Trophoblast cell (in vitro differentiated cells and primary cell): ENCODE data around the gene GPR143.

Source experiments
- DNase-seq, 2 donors: peaks; one replicate each; pipeline ENCODE4 v3.0.0-alpha.2; 2016
- H2AFZ ChIP-seq: 2 replicates; pipeline ENCODE4 v1.6.1; 2013; ENCODE audit warnings: low read length, moderate library complexity, mild to moderate bottlenecking; ENCODE audit not compliant: insufficient read depth, poor library complexity
- H2AK5ac ChIP-seq: 2 replicates; pipeline ENCODE4 v1.6.1; 2013; ENCODE audit warnings: mild to moderate bottlenecking, low read length
- H2BK120ac ChIP-seq: 2 replicates; pipeline ENCODE4 v1.6.1; 2013; ENCODE audit warnings: low read length, mild to moderate bottlenecking, moderate library complexity; ENCODE audit not compliant: insufficient read depth, poor library complexity
- H2BK12ac ChIP-seq: 2 replicates; pipeline ENCODE4 v1.6.1; 2013; ENCODE audit warnings: mild to moderate bottlenecking, low read length, moderate library complexity
- H2BK5ac ChIP-seq: 2 replicates; pipeline ENCODE4 v1.6.1; 2013; ENCODE audit warnings: low read length, low read depth, moderate library complexity, mild to moderate bottlenecking; ENCODE audit not compliant: poor library complexity
- H3K14ac ChIP-seq: 2 replicates; pipeline ENCODE4 v1.6.1; 2013; ENCODE audit warnings: mild to moderate bottlenecking, low read length
- H3K18ac ChIP-seq: 2 replicates; pipeline ENCODE4 v1.6.1; 2013; ENCODE audit warnings: mild to moderate bottlenecking, low read length
- H3K23ac ChIP-seq: 2 replicates; pipeline ENCODE4 v1.6.1; 2013; ENCODE audit warnings: low read length
- H3K27ac ChIP-seq: 2 replicates; pipeline ENCODE4 v1.5.1; 2013; ENCODE audit warnings: low read depth, mild to moderate bottlenecking, inconsistent platforms, low read length, moderate library complexity
- H3K27me3 ChIP-seq: 2 replicates; pipeline ENCODE4 v1.6.1; 2013; ENCODE audit warnings: inconsistent platforms, mild to moderate bottlenecking, low read length, moderate library complexity; ENCODE audit not compliant: insufficient read depth
- H3K36me3 ChIP-seq, 2 experiments: 1 replicate in 1 of 2; 2 replicates in 1 of 2; pipeline ENCODE4 v1.6.1; 2013; ENCODE audit warnings: low read length in 2 of 2, mild to moderate bottlenecking in 2 of 2, moderate library complexity in 1 of 2; ENCODE audit not compliant: insufficient read depth in 2 of 2, control insufficient read depth in 1 of 2
- H3K4ac ChIP-seq: 2 replicates; pipeline ENCODE4 v1.6.1; 2013; ENCODE audit warnings: low read depth, mild to moderate bottlenecking, low read length, moderate library complexity
- H3K4me1 ChIP-seq, 2 experiments: 1 replicate in 1 of 2; 2 replicates in 1 of 2; pipeline ENCODE4 v1.6.1; 2013; ENCODE audit warnings: low read length in 2 of 2, mild to moderate bottlenecking in 2 of 2, moderate library complexity in 1 of 2; ENCODE audit not compliant: insufficient read depth in 2 of 2, control insufficient read depth in 1 of 2
- H3K4me2 ChIP-seq: 2 replicates; pipeline ENCODE4 v1.6.1; 2013; ENCODE audit warnings: inconsistent platforms, mild to moderate bottlenecking, low read length, moderate library complexity
- H3K4me3 ChIP-seq: 2 replicates; pipeline ENCODE4 v1.5.1; 2013; ENCODE audit warnings: mild to moderate bottlenecking, low read depth, low read length, inconsistent platforms
- H3K79me1 ChIP-seq: one replicate; pipeline ENCODE4 v1.6.1; 2013; ENCODE audit warnings: low read length
- H3K79me2 ChIP-seq: 2 replicates; pipeline ENCODE4 v1.6.1; 2013; ENCODE audit warnings: low read length, mild to moderate bottlenecking; ENCODE audit not compliant: control insufficient read depth, insufficient read depth, poor library complexity
- H3K9ac ChIP-seq: 2 replicates; pipeline ENCODE4 v1.6.1; 2013; ENCODE audit warnings: mild to moderate bottlenecking, low read length
- H3K9me3 ChIP-seq: 2 replicates; pipeline ENCODE4 v1.6.1; 2013; ENCODE audit warnings: low read depth, mild to moderate bottlenecking, control low read depth, inconsistent platforms, low read length; ENCODE audit not compliant: insufficient read depth
- H4K12ac ChIP-seq: 2 replicates; pipeline ENCODE4 v1.6.1; 2013; ENCODE audit warnings: low read depth, mild to moderate bottlenecking, low read length, moderate library complexity
- H4K8ac ChIP-seq: 2 replicates; pipeline ENCODE4 v1.6.1; 2013; ENCODE audit warnings: low read depth, mild to moderate bottlenecking, low read length, moderate library complexity
- H4K91ac ChIP-seq: one replicate; pipeline ENCODE4 v1.6.1; 2013; ENCODE audit warnings: low read depth, mild to moderate bottlenecking, low read length, moderate library complexity
- WGBS: extraction: QIAGEN DNeasy Blood & Tissue Kit; methylation state at CpG from one replicate; pipeline ENCODE4 v1.1.7; 2013; ENCODE audit warnings: missing lambda C conversion rate; ENCODE audit not compliant: insufficient read length, insufficient coverage; ENCODE audit errors: extremely low coverage; 5-methylcytosine and 5-hydroxymethylcytosine counted together

The GPR143 gene

DNA sequence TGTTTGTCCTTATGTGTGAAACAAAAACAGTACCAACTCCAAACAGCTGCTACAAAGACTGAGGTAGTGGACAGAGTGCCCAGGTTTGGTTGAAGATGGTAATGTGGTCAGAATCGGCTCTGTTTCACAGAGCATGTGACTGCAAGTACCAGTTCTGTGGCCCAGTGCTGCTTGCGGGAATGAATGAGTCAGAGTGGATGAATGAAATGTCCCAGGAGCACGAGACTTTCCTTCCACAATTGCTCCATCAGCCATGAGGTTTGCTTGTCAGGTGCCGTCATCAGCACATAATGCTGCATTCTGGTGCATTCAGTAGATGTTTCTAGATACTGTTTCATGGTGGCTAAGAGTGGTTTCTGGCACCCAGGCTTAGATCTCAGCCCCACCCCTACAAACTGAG is 84.2 kb downstream of the GPR143 start:
- Histone ChIP-seq H2BK120ac (no peak overlapping the region), H3K79me2 (no peaks in the 10 kb centered on the region), H3K18ac (no peak overlapping the region), H2BK12ac (no peak overlapping the region), H3K4me3 (no peak overlapping the region), H3K4me2 (no peak overlapping the region), H3K4me1 (no peaks in the 10 kb centered on the region), H4K8ac (no peak overlapping the region), H3K27me3 (no peaks in the 10 kb centered on the region), H3K79me1 (no peaks in the 10 kb centered on the region), H3K14ac (no peak overlapping the region), H2AK5ac (no peak overlapping the region), H3K9ac (no peak overlapping the region), H3K23ac (no peak overlapping the region), H3K27ac (no peak overlapping the region), H4K91ac (no peak overlapping the region), H3K36me3 (peaks cover 5 to 8% of the 10 kb centered on the region in 2 experiments), H3K9me3 (no peaks in the 10 kb centered on the region), H2BK5ac (no peak overlapping the region), H2AFZ (no peak overlapping the region), H4K12ac (no peak overlapping the region), H3K4ac (no peak overlapping the region)
- peak; percentile 44 to 72 for DNase-seq
- WGBS, result no CpG with 5 or more reads among the region's 4 CpGs

DNA sequence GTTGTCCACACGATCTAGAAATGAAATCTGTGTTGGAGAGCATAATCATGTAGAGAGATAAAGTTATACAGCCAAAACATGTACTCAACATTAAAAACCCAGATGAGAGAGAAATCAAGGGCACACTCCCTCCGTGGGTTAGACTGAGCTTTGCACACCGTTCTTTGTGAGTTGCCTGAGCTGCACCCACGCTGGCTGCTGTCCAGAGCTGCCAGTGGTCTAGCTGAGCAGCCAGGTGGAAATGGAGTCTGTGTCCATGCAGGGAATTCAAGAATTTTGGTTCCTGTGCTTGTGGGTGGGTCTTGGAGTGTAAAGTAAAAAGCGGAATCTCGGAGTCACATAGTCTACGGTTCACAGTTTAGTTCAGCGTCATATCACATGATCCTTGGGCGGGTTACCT is 84.6 kb downstream of the GPR143 start:
- Histone ChIP-seq H3K79me2 (no peaks in the 10 kb centered on the region), H3K23ac (no peak overlapping the region), H3K4me3 (no peak overlapping the region), H2AFZ (no peak overlapping the region), H3K9ac (no peak overlapping the region), H3K4me2 (no peak overlapping the region), H3K4me1 (no peaks in the 10 kb centered on the region), H2AK5ac (no peak overlapping the region), H2BK5ac (no peak overlapping the region), H3K18ac (no peak overlapping the region), H3K4ac (no peak overlapping the region), H3K9me3 (no peaks in the 10 kb centered on the region), H3K14ac (no peak overlapping the region), H4K8ac (no peak overlapping the region), H2BK12ac (no peak overlapping the region), H3K79me1 (no peaks in the 10 kb centered on the region), H4K12ac (no peak overlapping the region), H3K36me3 (peaks cover 5 to 8% of the 10 kb centered on the region in 2 experiments), H3K27me3 (no peaks in the 10 kb centered on the region), H2BK120ac (no peak overlapping the region), H4K91ac (no peak overlapping the region), H3K27ac (no peak overlapping the region)
- no CpG with 5 or more reads among the region's 9 CpGs for WGBS
- no peak for DNase-seq

DNA sequence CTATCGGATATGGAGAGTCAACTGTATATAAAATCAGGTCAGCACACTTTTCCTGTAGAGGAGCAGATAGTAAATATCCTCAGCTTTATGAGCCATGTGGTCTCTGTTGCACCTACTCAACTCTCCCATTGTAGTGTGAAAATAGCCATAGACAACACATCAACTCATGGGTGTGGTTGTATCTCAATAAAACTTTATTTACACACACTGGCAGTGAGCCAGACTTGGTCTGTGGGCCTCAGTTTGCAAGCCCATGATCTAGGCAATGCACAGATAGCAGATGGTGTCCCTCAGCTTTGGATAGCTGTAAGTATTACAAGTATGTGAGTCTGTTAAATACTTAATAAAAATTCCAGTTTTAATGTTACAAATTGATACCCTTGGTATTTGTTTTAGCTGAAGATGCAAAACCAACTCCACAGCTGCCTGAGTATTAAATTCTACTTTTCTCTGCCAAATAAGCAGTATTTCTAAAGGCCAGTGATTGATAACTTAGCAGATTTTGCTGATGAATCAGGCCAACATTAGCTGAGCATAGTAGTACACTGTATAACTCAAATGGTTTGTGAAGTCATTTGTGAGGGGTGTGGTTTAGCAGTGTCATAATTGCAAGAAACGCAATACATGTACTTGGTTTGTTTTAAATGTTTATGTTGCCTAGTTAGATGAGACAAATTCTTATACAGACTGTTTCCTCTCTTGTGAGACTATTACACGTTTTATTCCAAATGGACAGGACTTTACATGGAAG is 87.3 kb downstream of the GPR143 start:
- H3K18ac ChIP-seq, result no peak overlapping the region
- no peaks in the 10 kb centered on the region for H3K79me2 ChIP-seq
- H2AFZ ChIP-seq, result no peak overlapping the region
- H3K4me3 ChIP-seq, result no peak overlapping the region
- no peak overlapping the region for H3K23ac ChIP-seq
- H2BK12ac ChIP-seq, result no peak overlapping the region
- no peak overlapping the region for H2BK5ac ChIP-seq
- no peak overlapping the region for H3K27ac ChIP-seq
- no peak overlapping the region for H3K9ac ChIP-seq
- no peaks in the 10 kb centered on the region for H3K79me1 ChIP-seq
- H3K9me3 ChIP-seq, result no peaks in the 10 kb centered on the region
- H4K91ac ChIP-seq, result no peak overlapping the region
- H4K8ac ChIP-seq, result no peak overlapping the region
- no peak for DNase-seq
- H3K4me2 ChIP-seq, result no peak overlapping the region
- no peak overlapping the region for H2BK120ac ChIP-seq
- peaks cover 5 to 7% of the 10 kb centered on the region in 2 experiments for H3K36me3 ChIP-seq
- no peaks in the 10 kb centered on the region for H3K27me3 ChIP-seq
- H3K4ac ChIP-seq, result no peak overlapping the region
- H4K12ac ChIP-seq, result no peak overlapping the region
- no peak overlapping the region for H3K14ac ChIP-seq
- H3K4me1 ChIP-seq, result no peaks in the 10 kb centered on the region
- H2AK5ac ChIP-seq, result no peak overlapping the region
- WGBS, result no CpG with 5 or more reads among the region's 3 CpGs

DNA sequence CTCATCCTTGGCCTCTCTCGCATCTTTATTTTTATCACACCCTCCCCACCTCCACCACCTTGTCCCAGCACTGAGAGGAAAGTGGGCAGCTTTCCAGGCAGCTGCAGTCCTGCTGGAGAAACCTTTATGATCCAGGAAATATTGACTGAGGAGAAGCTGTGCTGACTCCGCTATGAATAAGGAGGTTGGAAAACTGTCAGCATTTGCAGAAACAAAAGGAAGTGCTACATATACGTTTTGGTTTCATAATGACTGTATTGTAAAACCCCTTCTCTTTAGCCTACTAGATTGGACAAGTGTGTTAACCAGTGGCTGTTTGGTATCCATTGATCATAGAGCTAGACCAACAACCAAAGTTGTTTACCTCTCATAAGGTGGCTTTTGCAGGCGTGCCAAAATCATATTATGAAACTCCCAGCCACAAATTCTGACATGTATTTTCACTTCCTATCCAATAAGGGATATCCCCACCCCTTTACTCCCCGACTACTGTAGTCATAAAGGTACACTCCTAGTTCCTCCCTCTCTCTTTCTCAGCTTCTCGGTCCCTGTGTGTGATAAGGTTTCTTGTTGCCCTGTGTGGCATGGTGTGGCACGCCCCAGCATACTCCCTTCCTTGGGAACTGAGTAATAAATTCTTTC is 88.4 kb downstream of the GPR143 start:
- Histone ChIP-seq H2BK12ac (no peak overlapping the region), H3K79me2 (no peaks in the 10 kb centered on the region), H3K9me3 (no peaks in the 10 kb centered on the region), H3K27ac (no peak overlapping the region), H3K4me2 (no peak overlapping the region), H2BK120ac (no peak overlapping the region), H2AFZ (no peak overlapping the region), H3K9ac (no peak overlapping the region), H3K4me3 (no peak overlapping the region), H2BK5ac (no peak overlapping the region), H3K79me1 (no peaks in the 10 kb centered on the region), H2AK5ac (no peak overlapping the region), H3K18ac (no peak overlapping the region), H3K4ac (no peak overlapping the region), H3K27me3 (no peaks in the 10 kb centered on the region), H3K23ac (no peak overlapping the region), H3K4me1 (no peaks in the 10 kb centered on the region), H4K91ac (no peak overlapping the region), H4K12ac (no peak overlapping the region), H3K36me3 (peaks cover 4 to 5% of the 10 kb centered on the region in 2 experiments), H4K8ac (no peak overlapping the region), H3K14ac (no peak overlapping the region)
- DNase-seq, result no peak
- WGBS, result no CpG with 5 or more reads among the region's 7 CpGs
